Skeletal muscle tissue (tissue), 4 donors: ENCODE results near the gene LGALS3. TPM values are rescaled to one million over a fixed set of nuclear protein-coding genes. Genes with fewer than 3 reads are reported as not detected.

Experiments
- H3K27ac ChIP-seq: one replicate; pipeline ENCODE4 v1.7.0; 2013; ENCODE audit warnings: mild to moderate bottlenecking, low read depth, low read length, inconsistent platforms
- H3K27me3 ChIP-seq, 3 donors: one replicate each; pipeline ENCODE4 v1.7.0; 2013; ENCODE audit warnings: low read length in 3 of 3; ENCODE audit not compliant: control insufficient read depth in 3 of 3, insufficient read depth in 3 of 3
- H3K36me3 ChIP-seq, 3 donors: one replicate each; pipeline ENCODE4 v1.7.0; 2013; ENCODE audit warnings: low read length in 3 of 3; ENCODE audit not compliant: control insufficient read depth in 3 of 3, insufficient read depth in 3 of 3
- H3K4me1 ChIP-seq, 3 donors: one replicate each; pipeline ENCODE4 v1.7.0; 2013; ENCODE audit warnings: low read length in 3 of 3, mild to moderate bottlenecking in 3 of 3; ENCODE audit not compliant: control insufficient read depth in 3 of 3, insufficient read depth in 3 of 3
- H3K4me3 ChIP-seq, 3 donors: one replicate each; pipeline ENCODE4 v1.7.0; 2013; ENCODE audit warnings: low read length in 3 of 3
- H3K9ac ChIP-seq, 3 donors: one replicate each; pipeline ENCODE4 v1.7.0; 2013; ENCODE audit warnings: low read length in 3 of 3, mild to moderate bottlenecking in 3 of 3, moderate library complexity in 2 of 3, low read depth in 1 of 3
- H3K9me3 ChIP-seq, 3 donors: one replicate each; pipeline ENCODE4 v1.7.0; 2013; ENCODE audit warnings: low read length in 3 of 3; ENCODE audit not compliant: control insufficient read depth in 3 of 3
- total RNA-seq: library from RNA; depleted of rRNA; stranded (reverse); fragments of >200 nt; gene quantifications from one replicate; pipeline ENCODE4 v1.2.3, GENCODE V29; 2014
- donor health status: Osteomylitis.

LGALS3 gene
- total RNA-seq, 1 donor from 2014 or later, result 32.4 TPM

DNA sequence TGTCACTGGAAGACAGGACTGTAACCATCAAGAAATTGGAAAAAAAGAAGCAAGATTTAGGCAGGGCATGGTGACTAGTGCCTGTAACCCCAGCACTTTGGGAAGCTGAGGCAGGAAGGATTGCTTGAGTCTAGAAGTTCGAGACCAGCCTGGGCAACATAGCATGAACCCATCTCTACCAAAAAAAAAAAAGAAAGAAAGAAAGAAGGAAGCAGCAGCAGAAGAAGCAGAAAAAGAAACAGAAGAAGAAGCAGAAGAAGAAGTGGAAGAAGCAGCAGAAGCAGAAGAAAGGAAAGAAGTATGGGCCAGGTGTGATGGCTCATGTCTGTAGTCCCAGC, 30.5 kb upstream of the LGALS3 start:
- H3K36me3 ChIP-seq, result no peaks in the 10 kb centered on the region
- H3K9me3 ChIP-seq, result no peaks in the 10 kb centered on the region
- peak overlapping the region; percentile 23 for H3K27ac ChIP-seq
- no peak overlapping the region for H3K4me3 ChIP-seq
- peaks cover 9 to 17% (median 16%) of the 10 kb centered on the region in 3 donors for H3K4me1 ChIP-seq
- no peak overlapping the region for H3K9ac ChIP-seq
- H3K27me3 ChIP-seq, result no peaks in the 10 kb centered on the region

DNA sequence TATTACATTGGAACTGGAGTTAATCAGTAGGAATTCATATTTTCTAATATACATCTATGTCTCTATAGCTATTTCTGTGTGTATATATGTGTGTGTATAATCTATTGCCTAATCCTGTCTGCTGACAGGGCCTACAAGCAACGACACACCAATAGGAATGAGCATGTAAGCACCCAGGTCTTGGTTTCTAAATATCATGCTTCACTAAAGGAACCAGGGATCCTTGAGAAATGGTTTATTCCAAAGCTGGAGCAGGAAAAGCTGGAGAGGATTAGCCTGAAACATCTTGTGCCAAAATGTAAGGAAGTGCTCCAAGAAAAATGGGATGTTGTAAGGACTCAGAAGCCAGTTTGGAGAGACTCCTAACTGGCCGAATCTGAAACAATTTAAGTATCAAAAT, 29.3 kb upstream of the LGALS3 start:
- no peak overlapping the region for H3K9ac ChIP-seq
- H3K4me1 ChIP-seq, result peaks cover 15 to 29% (median 24%) of the 10 kb centered on the region in 3 donors
- H3K27ac ChIP-seq, result no peak overlapping the region
- H3K4me3 ChIP-seq, result no peak overlapping the region
- no peaks in the 10 kb centered on the region for H3K36me3 ChIP-seq
- H3K27me3 ChIP-seq, result no peaks in the 10 kb centered on the region
- H3K9me3 ChIP-seq, result no peaks in the 10 kb centered on the region

DNA sequence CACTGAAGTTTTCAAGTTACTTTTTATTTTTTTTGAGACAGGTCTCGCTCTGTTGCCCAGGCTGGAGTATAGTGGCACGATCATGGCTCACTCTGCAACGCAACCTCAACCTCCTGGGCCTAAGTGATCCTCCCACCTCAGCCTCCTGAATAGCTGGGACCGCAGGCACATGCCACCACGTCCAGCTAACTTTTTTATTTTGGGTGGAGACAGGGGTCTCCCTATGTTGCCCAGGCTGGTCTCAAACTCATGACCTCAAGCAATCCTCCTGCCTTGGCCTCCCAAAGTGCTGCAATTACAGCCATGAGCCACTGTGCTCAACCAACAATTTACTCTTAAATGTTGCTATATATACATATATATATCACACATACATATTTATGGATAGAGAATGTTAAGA, 27.4 kb upstream of the LGALS3 start:
- no peak overlapping the region for H3K9ac ChIP-seq
- no peaks in the 10 kb centered on the region for H3K9me3 ChIP-seq
- no peak overlapping the region for H3K4me3 ChIP-seq
- no peaks in the 10 kb centered on the region for H3K36me3 ChIP-seq
- peak overlapping the region; percentile 82 for H3K27ac ChIP-seq
- H3K4me1 ChIP-seq, result peaks cover 15 to 30% (median 30%) of the 10 kb centered on the region in 3 donors
- no peaks in the 10 kb centered on the region for H3K27me3 ChIP-seq

DNA sequence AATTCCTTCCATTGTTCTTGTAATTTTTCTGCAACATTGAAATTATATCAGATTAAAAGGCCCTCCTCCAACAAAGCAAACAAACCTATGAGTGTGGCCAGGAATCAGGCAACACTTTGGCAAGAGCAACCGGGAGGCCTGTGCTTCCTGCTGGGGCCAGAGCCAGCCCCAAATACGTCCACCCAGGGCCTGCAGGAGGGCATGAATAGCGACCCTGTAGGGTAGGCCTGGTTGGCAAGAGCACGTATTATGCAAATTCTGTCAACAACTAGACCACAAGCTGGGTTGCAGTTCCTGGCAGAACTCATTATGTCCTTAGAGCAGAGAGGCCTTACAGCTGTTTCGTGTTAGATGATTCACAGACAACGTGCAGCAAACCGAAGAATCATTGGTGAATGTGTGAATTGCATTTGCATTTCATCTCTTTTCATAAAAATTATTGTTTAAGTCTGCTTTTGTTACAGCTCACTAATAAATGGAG, 26.9 kb upstream of the LGALS3 start:
- H3K9ac ChIP-seq, result peak overlapping the region in 1 of 3 donors; percentile 19
- no peak overlapping the region for H3K4me3 ChIP-seq
- H3K27me3 ChIP-seq, result no peaks in the 10 kb centered on the region
- H3K4me1 ChIP-seq, result peaks cover 17 to 32% (median 30%) of the 10 kb centered on the region in 3 donors
- peak overlapping the region; percentile 82 for H3K27ac ChIP-seq
- no peaks in the 10 kb centered on the region for H3K9me3 ChIP-seq
- H3K36me3 ChIP-seq, result no peaks in the 10 kb centered on the region

DNA sequence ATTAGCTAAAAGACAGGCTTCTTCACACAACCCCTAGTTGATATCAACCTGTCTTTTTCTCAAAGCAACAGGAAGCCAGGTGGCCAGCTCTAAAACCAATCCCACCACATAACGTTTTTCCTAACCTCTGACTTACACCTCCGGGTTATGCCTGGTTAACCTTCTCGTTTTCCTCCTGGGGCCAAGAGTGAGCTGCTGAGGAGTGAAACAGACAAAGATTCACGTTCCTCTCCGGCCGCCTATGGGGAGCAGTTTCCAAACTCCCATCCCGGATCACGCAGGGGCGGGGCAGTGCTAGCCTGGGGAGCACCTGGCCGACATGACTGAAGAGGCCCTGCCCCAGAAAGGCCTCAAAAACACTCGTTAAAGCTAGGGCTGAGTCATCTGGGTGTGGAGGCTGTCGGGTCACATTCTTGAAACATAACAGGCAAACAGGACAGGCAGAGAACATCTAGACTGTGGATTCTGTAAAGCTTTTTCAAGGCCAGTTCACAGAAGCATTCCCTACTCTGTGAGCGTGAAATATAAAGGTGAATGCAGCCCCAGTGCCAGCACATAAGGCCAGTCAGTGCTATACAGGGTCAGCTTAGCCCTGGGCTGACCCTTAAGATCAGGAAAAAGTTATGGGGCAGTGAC, 25.9 kb upstream of the LGALS3 start:
- peaks cover 25 to 40% (median 34%) of the 10 kb centered on the region in 3 donors for H3K4me1 ChIP-seq
- peak overlapping the region in 1 of 3 donors; percentile 35 for H3K4me3 ChIP-seq
- H3K9ac ChIP-seq, result peak overlapping the region; percentile 11 to 75 (median 14)
- no peaks in the 10 kb centered on the region for H3K36me3 ChIP-seq
- no peaks in the 10 kb centered on the region for H3K27me3 ChIP-seq
- no peaks in the 10 kb centered on the region for H3K9me3 ChIP-seq
- peak overlapping the region; percentile 82 for H3K27ac ChIP-seq

DNA sequence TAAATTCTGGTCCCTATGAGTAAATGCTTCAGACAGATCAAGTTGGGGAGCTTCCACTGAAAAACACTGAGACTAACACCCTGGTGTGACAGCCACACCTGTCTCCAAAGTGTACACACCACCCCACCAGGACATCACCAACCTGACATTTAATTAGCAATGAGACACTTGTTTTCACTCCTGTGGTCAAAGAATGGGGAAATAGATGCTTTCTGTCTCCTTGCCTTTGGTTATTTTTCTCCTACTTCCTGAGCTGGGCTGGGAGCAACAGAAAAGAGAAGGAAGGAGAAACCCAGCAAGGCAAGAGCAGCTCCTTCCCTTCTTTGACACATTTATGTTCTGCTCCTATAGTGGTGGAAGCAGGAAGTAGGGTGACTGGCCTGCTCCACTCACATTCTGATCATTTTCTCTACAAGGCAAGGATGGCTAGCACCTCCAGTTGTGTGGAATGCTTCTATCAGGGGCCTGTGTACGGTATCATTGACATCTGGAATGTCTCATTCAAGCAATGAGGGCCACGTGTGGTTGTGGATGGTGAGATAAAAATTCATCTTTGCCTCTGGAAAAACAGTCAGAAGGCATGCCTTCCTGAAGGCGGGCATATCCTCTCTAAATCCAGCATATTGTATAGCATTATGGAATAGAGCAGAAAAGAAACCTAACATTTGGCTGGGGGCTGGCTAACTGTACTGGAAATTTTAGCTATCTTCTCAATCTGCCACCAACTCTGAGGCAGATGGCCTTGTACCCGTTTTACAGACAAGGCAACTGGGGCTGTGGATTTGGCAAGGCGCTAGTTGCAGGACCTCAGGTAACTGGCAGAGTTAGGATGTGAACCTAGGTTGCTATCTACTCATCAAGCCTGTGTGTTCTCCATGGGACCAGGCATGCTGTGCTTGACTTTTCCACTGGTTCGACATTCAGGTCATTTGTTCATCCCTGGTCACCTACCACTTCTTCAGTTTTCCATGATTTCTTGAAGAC, 24.8 kb upstream of the LGALS3 start:
- H3K4me3 ChIP-seq, result peak overlapping the region in 1 of 3 donors; percentile 22
- no peaks in the 10 kb centered on the region for H3K27me3 ChIP-seq
- H3K36me3 ChIP-seq, result no peaks in the 10 kb centered on the region
- peak overlapping the region; percentile 82 for H3K27ac ChIP-seq
- H3K9ac ChIP-seq, result peak overlapping the region in 2 of 3 donors; percentile 14 to 75
- H3K9me3 ChIP-seq, result no peaks in the 10 kb centered on the region
- peaks cover 32 to 43% (median 42%) of the 10 kb centered on the region in 3 donors for H3K4me1 ChIP-seq

DNA sequence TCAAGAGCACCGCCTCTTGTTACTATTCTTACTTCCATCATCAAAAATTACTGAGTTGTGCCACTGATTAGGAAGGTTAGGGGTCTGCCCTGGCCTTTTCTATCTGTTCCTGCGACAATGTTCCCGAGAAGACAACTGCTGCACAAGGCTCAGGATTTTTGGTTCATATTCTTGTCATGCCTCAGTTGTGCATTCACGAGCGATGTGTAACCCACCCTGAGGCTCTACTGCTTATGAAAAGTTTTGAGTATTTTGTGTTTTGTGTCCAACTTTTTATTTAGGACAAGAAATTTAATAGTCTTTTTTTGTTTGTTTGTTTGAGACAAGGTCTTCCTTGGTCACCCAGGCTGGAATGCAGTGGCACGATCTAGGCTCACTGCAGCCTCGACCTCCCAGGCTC, 23.1 kb upstream of the LGALS3 start:
- Histone ChIP-seq H3K4me3 (no peak overlapping the region), H3K27me3 (no peaks in the 10 kb centered on the region), H3K36me3 (no peaks in the 10 kb centered on the region), H3K9ac (no peak overlapping the region), H3K27ac (peak overlapping the region; percentile 29), H3K9me3 (no peaks in the 10 kb centered on the region), H3K4me1 (peaks cover 32 to 43% (median 42%) of the 10 kb centered on the region in 3 donors)

DNA sequence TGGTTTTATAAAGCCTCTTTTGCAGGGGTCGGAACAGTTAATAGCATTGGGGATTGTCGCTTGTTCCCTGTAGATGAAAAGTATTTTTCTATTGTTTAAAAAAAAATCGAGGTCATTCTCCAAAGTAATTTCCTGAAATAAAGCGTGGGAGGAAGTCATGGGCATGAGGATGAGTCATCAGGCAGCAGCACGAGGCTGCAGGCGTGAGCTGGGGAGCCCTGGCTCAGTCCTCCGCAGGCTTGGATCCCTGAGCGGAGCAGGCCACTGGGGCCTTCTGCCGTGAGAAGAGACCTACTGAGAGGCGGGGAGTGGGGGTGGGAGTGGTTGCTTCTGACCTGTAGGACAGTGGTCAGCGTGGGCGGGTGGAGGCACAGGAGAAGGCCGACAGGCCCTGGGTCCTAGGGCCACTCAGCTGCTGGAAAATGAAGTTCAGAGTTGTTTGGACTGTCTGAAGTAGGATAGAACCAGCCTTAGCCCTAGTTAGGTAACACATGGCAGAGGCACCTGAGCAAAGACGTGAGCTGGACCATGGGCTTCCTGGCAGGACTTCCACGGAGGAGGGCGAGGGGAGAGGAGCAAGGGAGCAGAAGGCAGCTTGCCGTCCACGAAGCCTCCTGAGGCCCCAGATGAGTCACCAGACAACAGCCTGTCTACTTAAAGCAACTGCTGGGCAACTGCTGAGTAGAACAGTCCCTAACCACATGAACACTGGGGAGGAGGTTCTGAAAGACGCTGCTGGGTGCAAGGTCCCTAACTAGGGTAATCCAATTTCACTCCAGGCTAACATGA, 21.1 kb upstream of the LGALS3 start:
- H3K9me3 ChIP-seq, result no peaks in the 10 kb centered on the region
- peaks cover 28 to 35% (median 32%) of the 10 kb centered on the region in 3 donors for H3K4me1 ChIP-seq
- H3K36me3 ChIP-seq, result no peaks in the 10 kb centered on the region
- no peaks in the 10 kb centered on the region for H3K27me3 ChIP-seq
- peak overlapping the region; percentile 1 to 53 (median 49) for H3K4me3 ChIP-seq
- H3K27ac ChIP-seq, result peak overlapping the region; percentile 96
- H3K9ac ChIP-seq, result peak overlapping the region; percentile 10 to 62 (median 56)

DNA sequence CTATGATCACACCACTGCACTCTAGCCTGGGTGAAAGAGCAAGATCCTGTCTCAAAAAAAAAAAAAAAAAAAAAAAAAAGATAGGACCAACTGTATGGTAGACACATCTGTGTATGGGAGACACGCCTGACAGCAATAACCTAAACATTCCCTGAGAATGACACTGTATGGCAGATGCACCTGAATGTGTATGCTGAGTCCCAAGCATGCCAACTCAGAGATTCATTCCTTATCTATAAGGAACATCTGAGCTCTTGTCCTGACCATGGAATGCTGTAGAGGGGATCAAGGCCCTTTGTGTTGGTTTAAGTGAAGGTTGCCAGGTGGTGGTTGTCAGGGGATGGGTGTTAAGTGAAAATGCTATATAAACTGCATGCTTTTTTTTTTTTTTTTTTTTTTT, 19.2 kb upstream of the LGALS3 start:
- Histone ChIP-seq H3K27ac (no peak overlapping the region), H3K4me1 (peaks cover 17 to 19% (median 17%) of the 10 kb centered on the region in 3 donors), H3K36me3 (no peaks in the 10 kb centered on the region), H3K4me3 (no peak overlapping the region), H3K9ac (no peak overlapping the region), H3K27me3 (no peaks in the 10 kb centered on the region), H3K9me3 (no peaks in the 10 kb centered on the region)
